Adrenal gland (tissue), 5 donors: ENCODE measurements around the gene TRAF7.

Experiments used
- CTCF ChIP-seq, 6 experiments: fragments of 450-650 bp in 4 of 6; fragments of 200-600 bp in 2 of 6; sonication (generic) in 1 of 6; IDR thresholded peaks; 1 replicate in 5 of 6; 2 replicates in 1 of 6; pipeline versions ENCODE4 v1.5.1 to v1.8.0; 2016 to 2021; ENCODE audit warnings: antibody characterized with exemption in 6 of 6, mild to moderate bottlenecking in 2 of 6, moderate library complexity in 1 of 6
- POLR2A ChIP-seq, 2 donors: fragments of 450-650 bp; IDR thresholded peaks; one replicate each; pipeline ENCODE4 v1.6.1; 2017; ENCODE audit warnings: antibody characterized with exemption in 2 of 2, mild to moderate bottlenecking in 2 of 2, moderate library complexity in 1 of 2
- donor health status: DM: no; HTN: no; CAD: no.

GRCh38 chr16:2196162-2196980 is 40.8 kb downstream of the TRAF7 start, which contains the start of gene CASKIN1:
- no peak for TF ChIP-seq POLR2A (IDR thresholded peaks at IDR 0.05)
- no peak for TF ChIP-seq CTCF (IDR thresholded peaks at IDR 0.05)
